ENCODE data around the gene GNG4. TPM values are rescaled to one million over a fixed set of nuclear protein-coding genes. Genes with fewer than 3 reads are reported as not detected.

The GNG4 gene
- total RNA-seq, 1 donor from 2014 or later = 3.7 TPM

Other genes with a start within 250 kb of the GNG4 start
- gene B3GALNT2, start 145.3 kb downstream of the GNG4 start, total RNA-seq = 9.1 and 9.2 TPM in 2 replicates
- gene LYST, start 217.1 kb upstream of the GNG4 start, total RNA-seq = 51.0 and 53.5 TPM in 2 replicates

All from T-helper 1 cell treated with Interleukin-12 subunit alpha and Interleukin-12 subunit beta and Interleukin-4 antibody, amounts not matched to agents 30 ng/mL and 1 ng/mL, for 36 hours (primary cell).